ENCODE data around the gene PTCD1. TPM values are rescaled to one million over a fixed set of nuclear protein-coding genes. Genes with fewer than 3 reads are reported as not detected.

Gene PTCD1
- total and polyA plus RNA-seq, 9 of the 15 experiments (the other 6 are each of a cell fraction or from before 2014, with no cell fraction given), result 0.46 to 17.1 (median 6.2) TPM

GRCh38 chr7:99392659-99393354 is 45.8 kb downstream of the PTCD1 start (continued):
- no peak for TF ChIP-seq ARID4B (CRISPR knock-in tag; IDR thresholded peaks at IDR 0.05)
- no peak for TF ChIP-seq MAFF (IDR thresholded peaks at IDR 0.05; ENCODE audit: low read length)
- peak; percentile 72 for TF ChIP-seq CXXC5 (CRISPR knock-in tag; IDR thresholded peaks at IDR 0.05)
- 0 out of 2 replicates have a peak, but pooled peaks have one; percentile 30 for TF ChIP-seq ZBTB40 (IDR thresholded peaks at IDR 0.05)
- TF ChIP-seq ZBTB40 (CRISPR knock-in tag; IDR thresholded peaks at IDR 0.05), result no peak
- TF ChIP-seq FOXP4 (CRISPR knock-in tag; IDR thresholded peaks at IDR 0.05; ENCODE audit: borderline replicate concordance), result no peak
- 0 out of 2 replicates have a peak, but pooled peaks have one; percentile 69 for TF ChIP-seq POLR2AphosphoS2 (IDR thresholded peaks at IDR 0.05; ENCODE audit: low read length)
- TF ChIP-seq SP1 (CRISPR knock-in tag; IDR thresholded peaks at IDR 0.05), result no peak
- TF ChIP-seq ZNF79 (CRISPR knock-in tag; IDR thresholded peaks at IDR 0.05; ENCODE audit: low read depth), result no peak
- TF ChIP-seq E2F5 (CRISPR knock-in tag; IDR thresholded peaks at IDR 0.05), result no peak
